ENCODE data around the gene GLYR1.

- TF ChIP-seq POLR2A (IDR thresholded peaks at IDR 0.05; ENCODE audit: low read length), result no peak
- TF ChIP-seq GATA1 (IDR thresholded peaks at IDR 0.05; ENCODE audit: low read depth, low read length), result no peak
These were observed 63.1 kb downstream of the GLYR1 start for GRCh38 chr16:4783951-4784336.

All from erythroblast (primary cell).